Motor neuron (in vitro differentiated cells): ENCODE measurements around the gene MAP3K3. TPM values are rescaled to one million over a fixed set of nuclear protein-coding genes. Genes with fewer than 3 reads are reported as not detected.

Experiments used
- ATAC-seq, 8 experiments: fragments of 200-7000 bp; cut with Tn5 transposase; replicated peaks in 6 of 8; 2 replicates each; pipeline ENCODE4 v1.8.0; 2021; ENCODE audit warnings: mild to moderate bottlenecking in 8 of 8, moderate library complexity in 8 of 8
- H3K27ac ChIP-seq, 2 donors: fragments of 250-450 bp; sonication (Bioruptor Pico); 2 replicates each; pipeline ENCODE4 v1.9.0; 2021; ENCODE audit warnings: antibody characterized with exemption in 2 of 2, mild to moderate bottlenecking in 2 of 2, moderate library complexity in 1 of 2
- H3K4me1 ChIP-seq, 2 donors: fragments of 250-450 bp; sonication (Bioruptor Pico); replicated peaks in 1 of 2; 2 replicates each; pipeline ENCODE4 v1.6.1; 2021; ENCODE audit warnings: antibody characterized with exemption in 2 of 2, mild to moderate bottlenecking in 2 of 2, moderate library complexity in 1 of 2
- H3K4me3 ChIP-seq, 5 donors: fragments of 250-450 bp; sonication (Bioruptor Pico); 2 replicates each; pipeline ENCODE4 v1.9.0; 2021; ENCODE audit warnings: antibody characterized with exemption in 5 of 5, mild to moderate bottlenecking in 5 of 5, moderate library complexity in 4 of 5
- WGBS, 10 experiments: fragments of 450-650 bp; shearing (Covaris generic); methylation state at CpG; one replicate each; pipeline ENCODE4 v1.0.0; 2022; 5-methylcytosine and 5-hydroxymethylcytosine counted together
- in situ Hi-C, 9 experiments: fragments of 400-800 bp; cut with MboI; loops; one replicate each; pipeline ENCODE4 v1.15.0; 2021; ENCODE audit warnings: low sequenced_read_pairs in 9 of 9, low pct_unique_long_range_greater_than_20kb in 2 of 9; ENCODE audit not compliant: unreplicated experiment in 9 of 9
- total RNA-seq, 8 experiments: library from RNA; unstranded; fragments of 300-600 nt; gene quantifications; 2 replicates each; pipeline versions ENCODE4 v1.2.3 to v1.2.4, GENCODE V29; 2022

MAP3K3 gene
- total RNA-seq, 8 experiments from 2014 or later = 11.0 to 25.4 (median 15.1) TPM

DNA sequence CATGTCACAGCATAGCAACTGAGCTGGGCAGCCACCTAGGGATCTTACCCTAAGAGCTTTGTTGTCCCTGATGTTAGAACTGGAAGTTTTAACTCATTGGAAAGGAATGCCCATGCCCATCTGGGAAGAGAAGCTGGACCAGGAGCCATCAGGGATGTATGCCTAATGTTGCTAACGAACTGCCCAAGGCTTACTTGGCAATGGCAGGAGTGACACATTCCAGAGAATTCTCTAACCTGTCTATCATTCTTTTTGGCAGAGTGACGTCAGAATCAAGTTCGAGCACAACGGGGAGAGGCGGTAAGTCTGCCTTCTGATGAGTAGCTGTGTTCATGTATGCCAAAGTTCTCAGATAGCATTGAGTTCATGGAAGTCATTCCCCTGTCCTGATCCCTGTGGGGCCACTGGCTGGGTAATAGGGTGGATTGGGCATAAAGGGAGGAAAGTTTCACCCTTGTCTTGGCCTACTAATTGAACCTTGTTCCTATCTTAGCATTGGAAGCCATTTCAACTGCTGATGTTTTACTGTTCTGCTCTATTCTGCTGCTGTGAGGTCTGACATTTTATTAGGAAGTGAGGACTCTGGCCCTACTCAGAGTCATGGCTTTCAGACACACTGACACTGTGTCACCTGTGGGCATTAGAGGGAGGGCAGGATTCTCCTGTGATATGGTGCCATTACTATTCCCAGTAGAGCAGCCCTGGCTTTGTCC, 23.7 kb downstream of the MAP3K3 start:
- H3K4me1 ChIP-seq = no peaks in the 10 kb centered on the region
- no peak overlapping the region for H3K4me3 ChIP-seq
- ATAC-seq = no peak
- 80 to 100% (median 100%) methylated on average over 1 to 5 of the region's 5 CpGs; no CpG with 5 or more reads in 5 of the 10 experiments for WGBS, 10 experiments
- no peak overlapping the region for H3K27ac ChIP-seq
- in situ Hi-C loops = no loop called here

DNA sequence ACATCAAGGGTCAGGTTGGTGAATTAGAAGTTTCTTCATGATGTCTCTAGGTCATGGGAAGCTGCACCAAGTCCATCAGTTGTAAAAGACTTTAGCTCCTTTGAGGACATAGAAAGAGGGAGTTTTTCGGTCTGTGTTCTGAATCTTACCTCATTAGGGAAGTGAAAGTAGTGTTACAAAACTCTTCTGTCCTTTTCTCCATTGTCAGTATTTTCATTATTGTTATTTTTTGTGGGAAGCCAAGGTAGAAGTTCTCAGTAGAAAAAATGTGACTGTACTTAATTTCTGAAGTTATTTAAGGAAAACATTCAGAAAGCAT, 24.2 kb downstream of the MAP3K3 start:
- Histone ChIP-seq H3K27ac (no peak overlapping the region), H3K4me1 (no peaks in the 10 kb centered on the region), H3K4me3 (no peak overlapping the region)
- in situ Hi-C loops = no loop called here
- no peak for ATAC-seq
- 86 to 100% (median 100%) methylated on average over 1 of the region's 1 CpG; no CpG with 5 or more reads in 5 of the 10 experiments for WGBS, 10 experiments

GRCh38 chr17:63647065-63647725, 25.0 kb downstream of the MAP3K3 start:
- H3K4me3 ChIP-seq = no peak overlapping the region
- in situ Hi-C loops = no loop called here
- no peak overlapping the region for H3K27ac ChIP-seq
- no peaks in the 10 kb centered on the region for H3K4me1 ChIP-seq
- no peak for ATAC-seq
- 61 to 100% (median 88%) methylated on average over 1 to 4 of the region's 4 CpGs; no CpG with 5 or more reads in 1 of the 10 experiments for WGBS, 10 experiments

DNA sequence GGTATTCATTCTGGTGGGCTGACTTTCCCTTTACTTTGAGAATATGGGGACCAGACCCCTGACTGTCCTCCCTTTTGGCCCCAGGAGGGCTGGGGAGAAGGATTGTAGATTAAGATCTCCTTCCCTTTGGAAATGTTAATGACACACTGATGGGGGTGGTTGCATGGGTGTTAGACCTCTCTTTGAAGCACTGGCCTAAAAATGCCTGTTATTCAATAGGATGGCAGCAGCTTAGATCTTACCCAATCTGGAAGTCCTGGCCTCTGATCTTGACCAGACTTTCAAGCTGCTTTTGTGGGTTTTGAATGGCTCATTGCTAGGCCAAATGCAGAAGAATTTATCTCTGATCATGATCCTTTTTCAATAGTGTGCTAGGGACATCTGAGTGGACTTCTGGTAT, 25.7 kb downstream of the MAP3K3 start:
- in situ Hi-C loops = no loop called here
- ATAC-seq = no peak
- H3K4me3 ChIP-seq = no peak overlapping the region
- H3K4me1 ChIP-seq = no peaks in the 10 kb centered on the region
- no peak overlapping the region for H3K27ac ChIP-seq

DNA sequence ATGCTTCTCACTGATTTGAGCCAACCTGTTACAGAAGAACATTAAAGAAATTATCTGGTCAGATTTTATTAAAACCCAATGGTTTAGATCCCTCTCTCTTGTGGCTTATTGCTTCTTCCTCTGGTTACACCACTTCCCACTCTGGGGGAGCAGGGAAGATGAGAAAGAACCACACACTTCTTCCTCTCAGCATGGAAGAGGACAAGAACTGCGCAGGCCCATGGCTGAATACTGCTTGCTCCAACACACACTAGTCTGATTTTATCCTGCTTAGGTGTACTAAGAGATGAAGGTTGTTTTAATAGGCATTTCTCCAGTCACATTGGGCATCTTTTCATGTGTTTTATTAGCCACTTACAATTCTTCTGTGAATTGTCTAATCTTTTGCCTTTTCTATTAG, 27.6 kb downstream of the MAP3K3 start:
- no peak for ATAC-seq
- Histone ChIP-seq H3K4me3 (no peak overlapping the region), H3K4me1 (no peaks in the 10 kb centered on the region), H3K27ac (no peak overlapping the region)
- in situ Hi-C loops = no loop called here
- WGBS, 10 experiments = 80 to 100% (median 100%) methylated on average over 1 of the region's 1 CpG; no CpG with 5 or more reads in 4 of the 10 experiments

DNA sequence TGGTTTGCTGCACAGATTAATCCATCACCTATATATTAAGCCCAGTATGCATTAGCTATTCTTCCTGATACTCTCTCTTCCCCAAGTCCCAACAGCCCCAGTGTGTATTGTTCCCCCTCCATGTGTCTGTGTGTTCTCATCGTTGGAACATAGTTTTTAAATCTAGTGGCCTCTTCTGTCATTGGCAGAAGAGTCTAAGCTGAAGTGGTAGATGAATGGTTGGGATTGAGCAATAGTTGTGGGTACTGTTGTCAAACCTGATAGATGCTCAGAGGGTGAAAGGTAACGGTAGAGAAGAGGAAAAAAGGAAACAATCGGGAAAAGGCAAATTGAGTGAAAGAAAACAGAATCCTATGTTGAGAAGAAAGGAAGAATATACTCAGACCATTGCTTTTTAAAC, 29.9 kb downstream of the MAP3K3 start:
- no peak overlapping the region for H3K27ac ChIP-seq
- no peak overlapping the region for H3K4me3 ChIP-seq
- WGBS, 10 experiments = 50 to 100% (median 69%) methylated on average over 2 to 3 of the region's 3 CpGs; no CpG with 5 or more reads in 2 of the 10 experiments
- in situ Hi-C loops = no loop called here
- no peak for ATAC-seq
- H3K4me1 ChIP-seq = no peaks in the 10 kb centered on the region

- H3K4me1 ChIP-seq = no peaks in the 10 kb centered on the region
- ATAC-seq = peak in 1 of 8 experiments; percentile 39
- in situ Hi-C loops = no loop called here
- no peak overlapping the region for H3K4me3 ChIP-seq
- H3K27ac ChIP-seq = no peak overlapping the region
- WGBS, 10 experiments = 11 to 90% (median 63%) methylated on average over 1 to 2 of the region's 2 CpGs
These were observed 30.8 kb downstream of the MAP3K3 start for GRCh38 chr17:63653050-63653449.

- no peak for ATAC-seq
- in situ Hi-C loops = no loop called here
- H3K4me1 ChIP-seq = no peaks in the 10 kb centered on the region
- H3K27ac ChIP-seq = no peak overlapping the region
- WGBS, 10 experiments = 17 to 100% (median 94%) methylated on average over 1 to 3 of the region's 3 CpGs; no CpG with 5 or more reads in 1 of the 10 experiments
- H3K4me3 ChIP-seq = no peak overlapping the region
These were observed 35.6 kb downstream of the MAP3K3 start for GRCh38 chr17:63657786-63658185.

- ATAC-seq = no peak
- Histone ChIP-seq H3K27ac (no peak overlapping the region), H3K4me3 (no peak overlapping the region), H3K4me1 (no peaks in the 10 kb centered on the region)
- WGBS, 10 experiments = 13 to 100% (median 44%) methylated on average over 1 of the region's 1 CpG; no CpG with 5 or more reads in 5 of the 10 experiments
- in situ Hi-C loops = no loop called here
These were observed 36.1 kb downstream of the MAP3K3 start for GRCh38 chr17:63658366-63658765.

- ATAC-seq = no peak
- in situ Hi-C loops = no loop called here
- Histone ChIP-seq H3K27ac (no peak overlapping the region), H3K4me3 (no peak overlapping the region), H3K4me1 (no peaks in the 10 kb centered on the region)
- WGBS, 10 experiments = 71 to 100% (median 92%) methylated on average over 1 to 3 of the region's 3 CpGs; no CpG with 5 or more reads in 1 of the 10 experiments
These were observed 37.6 kb downstream of the MAP3K3 start for GRCh38 chr17:63659850-63660249.

DNA sequence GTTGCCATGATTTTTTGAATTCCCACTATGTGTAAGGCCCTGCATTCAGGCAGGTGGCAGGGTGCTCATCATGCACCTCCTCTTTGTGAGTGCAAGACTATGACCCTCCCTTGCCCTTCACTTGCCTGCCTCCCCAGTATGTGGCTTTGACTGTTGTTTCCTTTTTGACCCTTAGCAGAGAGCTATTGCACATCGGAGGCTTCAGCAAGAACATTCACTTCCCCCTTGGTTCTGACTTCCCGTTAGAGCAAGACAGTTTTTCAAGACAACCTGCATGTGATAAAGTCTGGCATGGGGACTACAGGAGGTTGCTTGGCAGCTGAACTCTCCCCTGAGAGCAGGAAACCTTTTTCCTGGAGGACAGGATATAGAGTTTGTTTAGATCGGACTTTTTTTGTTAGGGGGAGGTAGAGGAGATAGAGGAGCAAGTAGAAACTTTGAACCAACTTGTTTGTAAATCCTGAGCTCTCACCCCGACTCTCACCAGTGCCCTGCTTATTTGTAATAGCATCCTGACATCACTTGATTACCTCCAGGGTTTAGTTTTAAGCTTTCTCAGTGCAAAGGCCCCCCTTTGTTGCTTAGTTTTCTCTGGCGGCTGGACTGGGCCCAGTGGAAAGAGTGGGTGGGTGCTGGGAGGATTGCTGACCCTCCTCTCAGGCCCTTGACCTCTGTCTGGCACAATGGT, 43.5 kb downstream of the MAP3K3 start:
- Histone ChIP-seq H3K27ac (no peak overlapping the region), H3K4me1 (no peaks in the 10 kb centered on the region), H3K4me3 (no peak overlapping the region)
- no peak for ATAC-seq
- in situ Hi-C loops = no loop called here
- 79 to 100% (median 90%) methylated on average over 1 to 5 of the region's 5 CpGs; no CpG with 5 or more reads in 1 of the 10 experiments for WGBS, 10 experiments

DNA sequence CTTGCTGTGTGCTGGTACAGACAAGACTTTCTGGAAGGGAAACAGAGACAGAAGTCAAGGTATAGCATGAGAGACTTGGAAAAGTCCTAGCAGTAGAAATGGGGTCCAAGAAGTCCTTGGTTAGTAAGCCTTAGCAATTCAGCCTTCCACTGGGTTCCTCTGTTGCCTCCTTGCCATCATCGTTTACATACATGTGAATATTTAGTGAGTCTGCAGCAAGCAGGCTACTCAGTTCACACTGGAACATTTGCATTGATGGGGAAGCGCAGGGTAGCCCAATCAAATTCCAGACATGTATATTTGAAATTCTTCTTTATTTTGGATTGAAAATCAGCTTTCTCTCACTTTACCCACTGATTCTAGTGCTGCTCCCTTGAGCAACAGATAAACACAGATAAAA, 50.6 kb downstream of the MAP3K3 start:
- in situ Hi-C loops = no loop called here
- ATAC-seq = peak in 3 of 8 experiments; percentile 94 to 96 (median 95)
- no peak overlapping the region for H3K4me3 ChIP-seq
- H3K4me1 ChIP-seq = no peaks in the 10 kb centered on the region
- 0 to 100% (median 71%) methylated on average over 1 to 2 of the region's 2 CpGs; no CpG with 5 or more reads in 1 of the 10 experiments for WGBS, 10 experiments
- no peak overlapping the region for H3K27ac ChIP-seq

- no peak overlapping the region for H3K4me3 ChIP-seq
- no peaks in the 10 kb centered on the region for H3K4me1 ChIP-seq
- WGBS, 10 experiments = 0 to 80% (median 46%) methylated on average over 1 to 4 of the region's 4 CpGs; no CpG with 5 or more reads in 3 of the 10 experiments
- in situ Hi-C loops = no loop called here
- no peak overlapping the region for H3K27ac ChIP-seq
- ATAC-seq = no peak
These were observed 53.0 kb downstream of the MAP3K3 start for GRCh38 chr17:63675231-63675606.
